Activated naive CD8-positive, alpha-beta T cell treated with anti-CD3 and anti-CD28 coated beads, Interleukin-2, amount 50 U/mL, for 24 hours (primary cell): ENCODE data around the gene HRC.
"Not testable (repeated sequence)": the region's sequence is repeated elsewhere in the genome, so short reads cannot be mapped to it uniquely, and the experiment has no call there.

Experiments
- ATAC-seq: fragments of 150-1000 bp; cut with Tn5 transposase; one replicate; pipeline ENCODE4 v1.10.0; 2021
- DNase-seq: peaks from one replicate; pipeline ENCODE4 v3.0.0; 2021
- H3K27ac Mint-ChIP-seq: one replicate; pipeline ENCODE4 v1.8.0; 2021; ENCODE audit warnings: mild to moderate bottlenecking, mixed read lengths
- H3K27me3 Mint-ChIP-seq: one replicate; pipeline ENCODE4 v1.8.0; 2021; ENCODE audit warnings: mixed read lengths
- H3K36me3 Mint-ChIP-seq: one replicate; pipeline ENCODE4 v1.8.0; 2021; ENCODE audit warnings: low read depth, mixed read lengths
- H3K4me1 Mint-ChIP-seq: one replicate; pipeline ENCODE4 v1.8.0; 2021; ENCODE audit warnings: mixed read lengths
- H3K4me3 Mint-ChIP-seq: one replicate; pipeline ENCODE4 v1.8.0; 2021; ENCODE audit warnings: mild to moderate bottlenecking, moderate library complexity, mixed read lengths
- H3K9me3 Mint-ChIP-seq: one replicate; pipeline ENCODE4 v1.8.0; 2021; ENCODE audit warnings: mixed read lengths

Gene HRC

GRCh38 chr19:49155005-49155819, at the start of gene HRC:
Gene HRC (minus strand): TSS chr19:49155396. CDS start chr19:49155237, 159 bp downstream.
- DNase-seq (no peak), ATAC-seq (no peak)
- peaks cover 16% of the 10 kb centered on the region for H3K4me1 Mint-ChIP-seq
- H3K27ac Mint-ChIP-seq: no peak within 1 kb of the TSS
- no peaks in the 10 kb centered on the region for H3K36me3 Mint-ChIP-seq
- no peaks in the 10 kb centered on the region for H3K9me3 Mint-ChIP-seq
- H3K4me3 Mint-ChIP-seq: no peak within 1 kb of the TSS
- H3K27me3 Mint-ChIP-seq: peaks cover 72% of the 10 kb centered on the region

GRCh38 chr19:49201042-49201441, 45.8 kb upstream of the HRC start:
- DNase-seq (no peak), ATAC-seq (no peak)
- no peaks in the 10 kb centered on the region for H3K36me3 Mint-ChIP-seq
- H3K9me3 Mint-ChIP-seq: no peaks in the 10 kb centered on the region
- H3K4me1 Mint-ChIP-seq: peaks cover 3% of the 10 kb centered on the region
- H3K27me3 Mint-ChIP-seq: no peaks in the 10 kb centered on the region
- no peak overlapping the region for H3K27ac Mint-ChIP-seq
- no peak overlapping the region for H3K4me3 Mint-ChIP-seq

GRCh38 chr19:49200238-49200862, 45.2 kb upstream of the HRC start:
- Mint-ChIP-seq H3K27ac (no peak overlapping the region), H3K4me1 (peaks cover 3% of the 10 kb centered on the region), H3K4me3 (no peak overlapping the region), H3K27me3 (no peaks in the 10 kb centered on the region), H3K36me3 (no peaks in the 10 kb centered on the region), H3K9me3 (no peaks in the 10 kb centered on the region)
- DNase-seq (peak; percentile 22), ATAC-seq (no peak)

GRCh38 chr19:49196527-49197240, 41.5 kb upstream of the HRC start:
- Mint-ChIP-seq H3K4me3 (no peak overlapping the region), H3K27me3 (peaks cover 5% of the 10 kb centered on the region), H3K27ac (no peak overlapping the region), H3K4me1 (peaks cover 3% of the 10 kb centered on the region), H3K9me3 (no peaks in the 10 kb centered on the region), H3K36me3 (no peaks in the 10 kb centered on the region)
- DNase-seq (no peak), ATAC-seq (no peak)

GRCh38 chr19:49194408-49194807, 39.2 kb upstream of the HRC start:
- DNase-seq: no peak
- H3K27ac Mint-ChIP-seq: no peak overlapping the region
- no peaks in the 10 kb centered on the region for H3K9me3 Mint-ChIP-seq
- peaks cover 6% of the 10 kb centered on the region for H3K27me3 Mint-ChIP-seq
- H3K4me1 Mint-ChIP-seq: peaks cover 5% of the 10 kb centered on the region
- no peak for ATAC-seq
- no peak overlapping the region for H3K4me3 Mint-ChIP-seq
- H3K36me3 Mint-ChIP-seq: no peaks in the 10 kb centered on the region

GRCh38 chr19:49193822-49194394, 38.7 kb upstream of the HRC start:
- no peak for ATAC-seq
- no peaks in the 10 kb centered on the region for H3K9me3 Mint-ChIP-seq
- no peak overlapping the region for H3K4me3 Mint-ChIP-seq
- DNase-seq: no peak
- no peak overlapping the region for H3K27ac Mint-ChIP-seq
- no peaks in the 10 kb centered on the region for H3K36me3 Mint-ChIP-seq
- H3K27me3 Mint-ChIP-seq: peaks cover 6% of the 10 kb centered on the region
- H3K4me1 Mint-ChIP-seq: peaks cover 6% of the 10 kb centered on the region

- Mint-ChIP-seq H3K4me1 (peaks cover 6% of the 10 kb centered on the region), H3K4me3 (no peak overlapping the region), H3K9me3 (no peaks in the 10 kb centered on the region), H3K36me3 (no peaks in the 10 kb centered on the region), H3K27me3 (peaks cover 6% of the 10 kb centered on the region), H3K27ac (no peak overlapping the region)
- no peak for DNase-seq
- ATAC-seq: no peak
Observed at GRCh38 chr19:49190781-49191180, 35.6 kb upstream of the HRC start.

GRCh38 chr19:49189259-49189658, 34.1 kb upstream of the HRC start:
- Mint-ChIP-seq H3K36me3 (no peaks in the 10 kb centered on the region), H3K27ac (no peak overlapping the region), H3K4me1 (peaks cover 6% of the 10 kb centered on the region), H3K27me3 (peaks cover 1% of the 10 kb centered on the region), H3K4me3 (no peak overlapping the region), H3K9me3 (peaks cover under 1% of the 10 kb centered on the region)
- DNase-seq: no peak
- ATAC-seq: no peak

GRCh38 chr19:49188626-49189200, 33.5 kb upstream of the HRC start:
- Mint-ChIP-seq H3K4me3 (no peak overlapping the region), H3K4me1 (peaks cover 6% of the 10 kb centered on the region), H3K27me3 (peaks cover 1% of the 10 kb centered on the region), H3K9me3 (peaks cover 6% of the 10 kb centered on the region), H3K36me3 (no peaks in the 10 kb centered on the region), H3K27ac (no peak overlapping the region)
- ATAC-seq: no peak
- no peak for DNase-seq

GRCh38 chr19:49186108-49186507, 30.9 kb upstream of the HRC start:
- DNase-seq (no peak), ATAC-seq (no peak)
- Mint-ChIP-seq H3K27me3 (peaks cover 1% of the 10 kb centered on the region), H3K4me3 (no peak overlapping the region), H3K9me3 (peaks cover 12% of the 10 kb centered on the region), H3K36me3 (no peaks in the 10 kb centered on the region), H3K4me1 (peaks cover 6% of the 10 kb centered on the region), H3K27ac (peak overlapping the region; percentile 60)

GRCh38 chr19:49182848-49183375, 27.7 kb upstream of the HRC start:
- Mint-ChIP-seq H3K4me1 (peaks cover 2% of the 10 kb centered on the region), H3K27me3 (peaks cover 3% of the 10 kb centered on the region), H3K9me3 (peaks cover 12% of the 10 kb centered on the region), H3K27ac (no peak overlapping the region), H3K36me3 (no peaks in the 10 kb centered on the region), H3K4me3 (no peak overlapping the region)
- DNase-seq (no peak), ATAC-seq (no peak)

GRCh38 chr19:49182010-49182847, 27.0 kb upstream of the HRC start:
- H3K9me3 Mint-ChIP-seq: peaks cover 12% of the 10 kb centered on the region
- DNase-seq, H3K4me3 Mint-ChIP-seq, ATAC-seq, H3K4me1 Mint-ChIP-seq, H3K36me3 Mint-ChIP-seq, H3K27me3 Mint-ChIP-seq, H3K27ac Mint-ChIP-seq: not testable (repeated sequence)

- Mint-ChIP-seq H3K27me3 (peaks cover 4% of the 10 kb centered on the region), H3K36me3 (no peaks in the 10 kb centered on the region), H3K4me3 (no peak overlapping the region), H3K27ac (no peak overlapping the region), H3K4me1 (peaks cover 11% of the 10 kb centered on the region), H3K9me3 (peaks cover 12% of the 10 kb centered on the region)
- DNase-seq (no peak), ATAC-seq (no peak)
Observed at GRCh38 chr19:49180659-49181058, 25.5 kb upstream of the HRC start.
